Hematopoietic multipotent progenitor cell (in vitro differentiated cells): ENCODE measurements around the gene PLEKHA6. TPM values are rescaled to one million over a fixed set of nuclear protein-coding genes. Genes with fewer than 3 reads are reported as not detected.
"Not testable (repeated sequence)": the region's sequence is repeated elsewhere in the genome, so short reads cannot be mapped to it uniquely, and the experiment has no call there.

Source experiments
- DNase-seq, 3 donors: peaks; one replicate each; pipeline ENCODE4 v3.0.0-alpha.2; 2011 to 2015; ENCODE audit warnings: low read depth in 2 of 3, low spot score in 2 of 3
- total RNA-seq: library from RNA; depleted of rRNA; stranded (reverse); fragments of >200 nt; gene quantifications from one replicate; pipeline ENCODE4 v1.2.3, GENCODE V29; 2012

Gene PLEKHA6
- total RNA-seq, 1 donor, result 1.6 TPM

GRCh38 chr1:204338997-204339396 is 20.7 kb downstream of the PLEKHA6 start:
- DNase-seq, result no peak

DNA sequence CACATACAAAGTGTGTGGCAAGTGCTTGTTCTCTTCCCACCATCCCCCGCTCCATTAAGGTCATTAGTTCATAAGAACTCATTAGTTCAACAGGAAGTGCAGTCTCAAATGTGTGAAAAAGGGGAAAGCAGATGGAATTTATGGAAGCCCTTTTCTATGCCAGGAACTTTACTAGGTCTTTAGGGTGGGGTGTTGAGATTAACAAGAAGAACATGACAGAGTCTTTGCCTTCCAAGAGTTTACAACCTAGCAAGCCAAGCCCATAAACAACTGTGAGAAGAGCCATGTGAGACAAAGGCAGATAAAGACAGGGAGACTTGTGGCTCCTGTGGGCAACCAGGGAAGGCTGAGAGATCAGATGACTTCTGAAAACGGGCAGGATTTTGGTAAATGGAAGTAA is 21.4 kb downstream of the PLEKHA6 start:
- no peak for DNase-seq

DNA sequence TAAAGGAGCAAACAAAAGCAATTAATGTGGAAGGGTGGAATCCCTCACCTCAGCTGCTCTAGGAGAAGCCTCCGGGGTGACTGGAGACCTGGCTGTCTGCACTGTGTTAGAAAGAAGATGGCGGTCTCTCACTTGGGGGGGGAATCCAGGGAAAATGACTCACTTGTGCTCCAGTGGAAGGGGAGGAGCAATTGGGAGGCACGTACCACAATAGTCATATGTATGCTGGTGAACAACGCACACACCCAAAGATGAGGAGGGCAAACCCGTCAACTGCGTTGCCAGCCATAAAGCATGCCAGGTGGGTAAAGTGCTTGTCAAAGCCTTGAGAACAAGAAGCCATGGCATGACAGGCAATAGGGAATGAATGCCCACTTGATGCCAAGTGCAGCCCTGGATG is 22.1 kb downstream of the PLEKHA6 start:
- DNase-seq, result no peak

DNA sequence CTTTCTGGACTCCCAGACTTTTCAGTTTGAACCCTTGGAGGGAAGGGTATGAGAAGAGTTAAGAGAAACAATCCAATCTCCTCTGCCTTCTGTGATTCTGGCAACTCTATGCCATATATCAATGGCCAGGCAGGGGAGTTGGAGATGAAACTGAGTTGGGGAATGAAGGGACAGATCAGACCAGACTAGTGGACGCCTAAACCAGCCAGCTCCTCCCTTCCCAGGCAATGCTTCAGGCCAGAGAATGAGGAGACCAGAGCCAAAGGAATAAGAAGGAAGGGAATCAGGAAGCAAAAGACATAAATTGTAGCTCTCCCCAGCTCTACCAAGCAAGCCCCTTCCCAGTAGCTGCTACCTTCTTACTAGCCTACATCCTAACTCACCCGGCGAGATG is 22.7 kb downstream of the PLEKHA6 start:
- no peak for DNase-seq

GRCh38 chr1:204336421-204337035 is 23.2 kb downstream of the PLEKHA6 start:
- no peak for DNase-seq

- no peak for DNase-seq
Measured at GRCh38 chr1:204335533-204335932, 24.2 kb downstream of the PLEKHA6 start.

DNA sequence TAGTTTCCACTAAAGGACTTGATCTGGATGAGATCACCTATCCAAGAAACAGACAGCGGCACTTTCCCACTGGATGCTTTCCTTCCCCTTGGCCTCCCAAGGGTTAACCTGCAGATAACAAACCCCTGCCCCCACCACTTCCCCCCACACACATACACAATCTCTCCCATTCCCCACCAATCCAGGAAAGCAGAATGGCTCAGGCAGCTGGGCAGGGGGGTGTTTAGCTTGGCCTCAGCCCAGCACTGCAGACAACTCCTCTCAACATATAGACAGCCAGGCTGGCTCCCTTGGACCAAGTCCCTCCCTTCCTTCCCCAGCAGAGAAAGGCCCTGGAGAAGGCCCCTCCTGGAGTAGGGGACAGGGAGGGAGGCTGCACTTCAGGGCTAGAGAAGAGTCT is 24.6 kb downstream of the PLEKHA6 start:
- DNase-seq, result no peak

DNA sequence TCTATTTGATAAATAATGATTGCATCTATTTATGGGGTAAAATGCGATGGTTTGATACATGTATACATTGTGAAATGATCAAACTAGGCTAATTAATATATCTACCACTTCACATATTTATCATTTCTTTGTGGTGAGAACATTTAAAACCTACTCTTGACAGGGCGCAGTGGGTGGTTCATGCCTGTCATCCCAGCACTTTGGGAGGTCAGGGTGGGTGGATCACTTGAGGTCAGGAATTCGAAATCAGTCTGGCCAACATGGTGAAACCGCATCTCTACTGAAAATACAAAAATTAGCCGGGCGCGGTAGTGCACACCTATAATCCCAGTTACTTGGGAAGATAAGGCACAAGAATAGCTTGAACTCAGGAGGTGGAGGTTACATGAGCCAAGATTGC is 25.3 kb downstream of the PLEKHA6 start:
- DNase-seq, result no peak

GRCh38 chr1:204333427-204333826 is 26.3 kb downstream of the PLEKHA6 start:
- DNase-seq, result no peak

DNA sequence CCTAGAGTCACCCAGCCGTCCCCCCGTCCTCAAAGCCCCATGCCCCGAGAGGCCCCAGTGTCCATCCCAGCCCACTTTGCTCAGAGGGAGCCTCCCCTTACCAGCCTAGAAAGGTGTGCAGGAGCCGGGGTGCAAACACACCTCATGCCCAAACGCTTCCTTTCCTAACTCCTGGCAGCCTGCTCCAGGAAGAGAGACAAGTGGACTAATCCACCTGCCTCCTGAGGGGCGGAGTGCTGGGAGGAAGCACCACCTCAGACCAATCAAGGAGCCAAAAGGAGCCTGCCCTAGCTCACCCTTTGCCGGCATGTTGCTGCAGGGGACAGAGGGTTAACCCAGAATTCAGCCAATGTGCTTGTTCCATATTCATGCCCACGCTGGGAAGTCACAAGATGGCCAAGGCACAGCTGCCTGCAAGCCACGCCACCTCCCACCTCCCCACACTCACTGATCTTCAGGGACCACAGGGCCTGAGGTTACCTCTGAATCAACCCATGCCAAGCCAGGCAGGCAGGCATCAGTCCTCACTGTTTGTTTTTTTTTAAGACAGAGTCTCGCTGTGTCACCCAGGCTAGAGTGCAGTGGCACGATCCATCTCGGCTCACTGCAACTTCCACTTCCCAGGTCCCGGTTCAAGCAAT is 27.8 kb downstream of the PLEKHA6 start:
- DNase-seq, result no peak

DNA sequence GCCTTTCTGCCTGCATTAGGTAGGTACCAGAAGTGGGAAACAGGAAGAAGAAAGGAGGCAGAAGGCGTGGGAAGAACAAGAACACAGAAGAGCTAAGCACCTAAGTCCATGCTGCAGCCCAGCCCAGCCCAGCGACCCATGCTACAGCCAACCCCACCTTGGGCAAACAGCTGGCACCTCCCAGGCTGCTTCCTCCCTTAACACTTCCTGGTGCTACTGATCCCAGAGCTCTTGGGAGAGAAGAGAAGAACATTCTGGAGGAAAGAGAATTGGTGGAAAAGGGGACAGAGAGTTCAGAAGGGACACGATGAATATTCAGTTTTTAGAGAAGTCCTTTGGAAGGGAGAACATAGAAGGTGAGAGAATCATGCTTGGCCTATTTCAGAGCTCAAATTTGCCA is 28.5 kb downstream of the PLEKHA6 start:
- no peak for DNase-seq

DNA sequence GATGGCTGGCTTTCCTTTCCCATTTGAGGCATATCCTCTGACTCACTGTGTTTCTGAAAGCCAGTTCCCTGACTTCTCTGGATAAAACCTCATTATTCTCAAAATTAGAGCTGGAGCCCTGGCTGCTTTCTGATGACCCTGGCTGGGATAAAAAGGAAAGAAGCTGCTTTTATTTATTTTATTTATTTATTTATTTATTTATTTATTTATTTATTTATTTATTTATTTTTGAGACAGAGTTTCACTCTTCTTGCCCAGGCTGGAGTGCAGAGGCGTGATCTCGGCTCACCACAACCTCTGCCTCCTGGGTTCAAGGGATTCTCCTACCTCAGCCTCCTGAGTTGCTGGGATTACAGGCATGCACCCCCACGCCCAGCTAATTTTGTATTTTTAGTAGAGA is 31.9 kb downstream of the PLEKHA6 start:
- not testable (repeated sequence) for DNase-seq

GRCh38 chr1:204327359-204327758 is 32.4 kb downstream of the PLEKHA6 start:
- DNase-seq, result peak in 1 of 3 donors; percentile 63

DNA sequence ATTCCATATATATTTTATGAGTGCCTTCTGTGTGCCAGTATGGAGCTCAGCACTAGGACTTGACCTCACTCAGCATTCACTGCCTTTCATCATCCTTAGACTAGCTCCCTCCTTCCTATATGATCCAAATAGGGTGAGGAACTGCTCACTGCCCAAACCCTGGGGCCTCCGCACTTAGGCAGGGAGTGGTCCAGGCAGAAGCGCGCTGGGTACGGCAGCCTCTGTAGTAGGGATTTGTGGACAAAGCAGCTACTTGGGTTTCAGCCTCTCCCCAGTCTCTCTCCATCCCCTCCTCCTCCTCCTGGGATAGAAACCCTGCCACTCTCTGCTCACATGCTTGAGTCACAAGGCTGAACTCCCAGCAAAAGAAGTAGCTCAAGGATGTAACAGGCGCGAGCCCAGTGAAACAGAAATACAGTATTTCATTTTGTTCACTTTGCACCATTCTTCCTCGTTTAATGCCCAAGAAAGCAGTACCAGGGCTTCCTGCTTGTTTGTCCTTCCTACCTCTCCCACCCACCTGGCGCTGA is 32.9 kb downstream of the PLEKHA6 start:
- no peak for DNase-seq

DNA sequence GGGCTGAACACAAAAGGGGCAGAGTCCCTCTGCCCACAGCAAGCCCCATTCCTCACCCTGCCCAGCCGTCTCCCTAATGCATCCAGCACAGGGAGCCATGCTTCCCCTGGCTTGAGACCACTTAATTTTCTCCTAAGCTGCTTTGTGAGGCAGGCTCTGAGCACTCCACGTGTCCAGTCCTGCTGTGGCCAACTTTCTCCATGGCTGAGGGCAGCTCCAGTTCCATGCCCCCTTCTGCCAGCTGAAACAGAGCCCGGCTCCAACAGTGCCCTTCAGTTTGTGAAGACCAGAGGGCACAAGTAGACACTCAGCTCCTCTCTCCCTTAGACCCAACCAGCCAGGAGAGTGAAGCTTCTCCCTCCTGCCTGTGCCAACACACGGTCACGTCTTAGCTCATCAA is 33.8 kb downstream of the PLEKHA6 start:
- no peak for DNase-seq

- peak in 1 of 3 donors; percentile 16 for DNase-seq
Measured at GRCh38 chr1:204323887-204324286, 35.8 kb downstream of the PLEKHA6 start.

DNA sequence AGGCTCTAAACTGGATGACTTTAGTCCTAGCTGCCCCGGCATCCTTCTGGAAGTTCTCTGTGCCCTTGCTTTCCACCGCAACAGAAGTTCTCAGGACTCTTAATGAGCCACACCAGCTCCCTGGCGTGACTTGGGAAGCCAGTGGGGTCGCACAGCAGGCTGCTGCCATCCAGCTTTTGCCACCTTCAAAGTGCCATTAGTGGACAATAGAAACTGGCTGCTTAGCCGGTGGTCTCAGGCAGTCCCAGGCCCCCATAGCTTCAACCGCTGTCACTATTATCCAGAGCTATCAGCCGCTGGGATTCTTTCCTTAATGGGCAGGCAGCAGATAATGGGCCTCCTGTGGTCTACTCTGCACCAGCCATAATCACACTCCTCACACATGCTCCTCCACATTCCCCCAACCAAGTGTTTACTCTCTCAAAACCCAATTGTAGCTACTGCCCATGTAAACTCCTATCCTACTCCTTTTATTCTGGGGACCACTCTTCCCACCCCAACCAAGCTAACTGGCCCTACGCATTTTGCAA is 37.3 kb downstream of the PLEKHA6 start:
- DNase-seq, result no peak

DNA sequence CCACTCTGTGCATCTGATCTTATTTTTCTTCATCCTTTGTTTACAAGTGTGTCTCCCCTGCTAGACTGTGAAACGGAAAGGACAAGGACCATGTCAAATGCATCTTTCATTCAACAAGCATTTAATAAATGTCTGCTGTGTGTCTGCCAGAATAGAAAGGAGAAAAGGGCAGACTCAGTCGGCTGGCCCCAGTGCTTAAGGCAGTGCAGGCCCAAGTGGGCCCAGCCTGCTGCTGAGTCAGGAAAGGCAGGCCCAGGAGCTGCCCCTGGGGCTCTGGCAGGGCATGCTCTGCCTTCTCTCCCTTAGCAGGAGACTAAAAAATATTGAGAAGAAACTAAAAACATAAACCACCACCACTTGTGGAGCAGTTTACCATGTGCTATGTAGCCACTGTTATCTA is 38.1 kb downstream of the PLEKHA6 start:
- DNase-seq, result no peak

DNA sequence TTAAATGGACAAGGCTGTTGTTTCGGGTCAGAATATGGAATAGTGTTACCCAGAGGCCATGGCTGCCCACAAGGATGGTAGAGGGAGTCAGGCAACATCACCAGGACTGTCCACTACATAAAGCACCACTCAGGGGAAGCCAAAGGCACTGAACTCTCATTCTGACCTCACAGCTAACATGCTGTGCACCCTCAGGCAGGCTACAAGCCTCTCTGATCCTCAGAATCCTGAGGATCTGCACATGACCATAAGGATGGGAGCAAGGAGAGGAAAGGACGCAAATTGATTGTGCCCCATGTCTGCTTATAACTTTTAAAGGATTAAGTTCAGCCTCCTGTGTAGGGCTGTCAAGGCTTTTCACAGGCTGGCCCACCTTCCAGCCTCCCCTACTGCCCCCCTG is 38.7 kb downstream of the PLEKHA6 start:
- DNase-seq, result no peak

- no peak for DNase-seq
Measured at GRCh38 chr1:204320382-204320804, 39.3 kb downstream of the PLEKHA6 start.

DNA sequence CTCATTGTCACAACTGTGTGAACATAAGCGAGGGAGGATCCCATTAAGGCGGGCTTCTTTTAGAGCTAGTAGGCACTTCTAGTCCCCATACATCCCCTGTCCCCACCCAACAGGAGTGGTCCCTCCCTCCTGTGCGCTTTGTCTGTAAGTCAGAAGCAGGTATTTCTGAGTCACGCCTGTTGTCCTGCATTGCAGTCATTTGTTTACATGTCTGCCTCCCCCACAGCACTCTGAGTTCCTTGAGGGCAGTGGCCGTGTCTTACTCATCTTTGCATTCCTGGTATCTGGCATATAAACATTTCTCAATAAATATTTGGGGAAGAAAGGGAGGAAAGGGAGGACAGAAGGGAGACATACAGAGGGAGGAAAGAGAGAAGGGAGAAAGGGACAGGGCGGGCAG is 40.3 kb downstream of the PLEKHA6 start:
- DNase-seq, result no peak

DNA sequence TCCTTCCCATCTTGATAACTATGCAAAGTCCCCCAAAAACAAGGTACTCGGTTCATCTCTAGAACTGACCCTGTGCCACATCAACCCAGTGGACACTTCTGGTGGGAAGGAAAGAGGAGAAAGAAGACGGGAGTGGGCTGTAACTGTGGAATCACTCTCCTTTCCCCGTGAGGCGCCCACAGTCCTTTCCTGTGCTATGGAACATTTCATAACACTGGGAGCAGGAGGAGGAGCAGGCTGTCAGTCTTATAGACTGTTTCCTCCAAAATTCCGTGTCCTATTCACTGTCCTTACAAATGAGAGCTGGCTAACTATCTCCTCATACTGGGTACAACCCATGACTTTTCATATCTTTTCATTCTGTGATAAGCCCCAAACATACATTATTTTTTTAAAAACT is 40.7 kb downstream of the PLEKHA6 start:
- no peak for DNase-seq
